Measurements from ENCODE around the gene TRABD2A.

- TF ChIP-seq, protein P1, sequence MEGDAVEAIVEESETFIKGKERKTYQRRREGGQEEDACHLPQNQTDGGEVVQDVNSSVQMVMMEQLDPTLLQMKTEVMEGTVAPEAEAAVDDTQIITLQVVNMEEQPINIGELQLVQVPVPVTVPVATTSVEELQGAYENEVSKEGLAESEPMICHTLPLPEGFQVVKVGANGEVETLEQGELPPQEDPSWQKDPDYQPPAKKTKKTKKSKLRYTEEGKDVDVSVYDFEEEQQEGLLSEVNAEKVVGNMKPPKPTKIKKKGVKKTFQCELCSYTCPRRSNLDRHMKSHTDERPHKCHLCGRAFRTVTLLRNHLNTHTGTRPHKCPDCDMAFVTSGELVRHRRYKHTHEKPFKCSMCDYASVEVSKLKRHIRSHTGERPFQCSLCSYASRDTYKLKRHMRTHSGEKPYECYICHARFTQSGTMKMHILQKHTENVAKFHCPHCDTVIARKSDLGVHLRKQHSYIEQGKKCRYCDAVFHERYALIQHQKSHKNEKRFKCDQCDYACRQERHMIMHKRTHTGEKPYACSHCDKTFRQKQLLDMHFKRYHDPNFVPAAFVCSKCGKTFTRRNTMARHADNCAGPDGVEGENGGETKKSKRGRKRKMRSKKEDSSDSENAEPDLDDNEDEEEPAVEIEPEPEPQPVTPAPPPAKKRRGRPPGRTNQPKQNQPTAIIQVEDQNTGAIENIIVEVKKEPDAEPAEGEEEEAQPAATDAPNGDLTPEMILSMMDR (IDR thresholded peaks at IDR 0.05): no peak
- no peak for TF ChIP-seq POLR2A (IDR thresholded peaks at IDR 0.05)
Observed at GRCh38 chr2:84849271-84849952, 31.5 kb downstream of the TRABD2A start.
